GM18502 (cell line): ENCODE measurements around the gene MYEOV.

Source experiments
- ATAC-seq: cut with Tn5 transposase; IDR thresholded peaks from one replicate; pipeline ENCODE4 v1.9.1; 2021; ENCODE audit warnings: mild to moderate bottlenecking; ENCODE audit not compliant: unreplicated experiment, poor library complexity

The MYEOV gene

DNA sequence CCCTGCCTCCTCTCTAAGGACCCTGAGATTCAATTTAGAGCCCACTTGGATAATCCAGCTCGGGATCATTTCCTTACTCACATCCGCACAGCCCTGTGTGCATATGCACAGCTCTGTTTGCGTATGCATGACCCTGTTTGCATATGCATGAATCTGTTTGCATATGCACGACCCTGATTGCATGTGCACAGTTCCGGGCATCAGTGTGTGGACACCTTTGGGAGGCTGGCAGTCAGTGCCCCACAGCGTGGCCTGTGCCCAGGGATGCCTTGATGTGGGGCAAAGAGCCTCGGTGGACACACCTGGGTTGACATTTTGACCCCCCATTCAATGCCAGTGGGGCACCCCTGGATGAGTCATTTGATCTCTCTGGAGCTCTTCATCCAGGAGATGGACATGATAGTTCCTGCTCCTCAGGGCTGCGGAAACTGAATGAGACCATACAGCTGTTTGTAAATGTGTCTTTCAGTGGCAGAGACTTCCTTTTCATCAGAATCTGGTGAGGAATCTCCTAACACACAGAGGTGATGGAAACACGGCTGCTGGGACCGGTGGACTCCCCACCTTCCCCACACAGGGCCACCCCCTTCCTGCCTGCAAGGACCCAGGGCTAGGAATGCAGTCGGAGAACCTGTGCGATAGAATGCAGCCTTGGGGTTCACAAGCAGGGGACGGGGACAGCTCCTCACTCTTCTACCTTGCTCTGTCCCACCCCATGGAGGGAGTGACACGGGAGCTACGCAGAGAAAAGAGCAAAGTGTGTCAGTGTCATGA is 41.2 kb downstream of the MYEOV start:
- no peak for ATAC-seq

GRCh38 chr11:69335781-69336405 is 41.9 kb downstream of the MYEOV start:
- ATAC-seq: no peak

DNA sequence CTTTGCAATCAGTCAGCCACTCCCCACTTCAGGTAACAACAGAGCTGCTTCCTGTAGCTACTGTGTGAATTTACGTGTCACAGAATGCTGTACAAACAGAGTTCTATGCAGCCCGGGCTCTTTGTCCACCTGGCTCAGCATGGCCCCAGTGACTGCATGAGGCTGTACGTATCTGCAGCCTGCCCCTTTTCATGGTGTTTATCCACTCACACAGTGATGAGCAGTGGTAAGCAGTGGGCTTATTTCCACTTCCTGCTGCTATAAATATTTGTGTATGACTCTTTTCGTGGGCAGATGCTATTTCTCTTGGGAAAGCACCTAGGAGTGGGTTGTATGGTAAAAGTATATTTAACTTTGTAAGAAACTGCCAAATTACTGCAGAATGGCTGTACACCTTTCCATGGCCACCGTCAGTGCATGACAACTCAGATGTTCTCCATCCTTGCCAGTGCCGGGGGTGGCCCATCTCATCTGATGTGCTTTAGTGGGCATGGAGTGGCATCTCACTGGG is 43.3 kb downstream of the MYEOV start:
- peak; percentile 59 for ATAC-seq

DNA sequence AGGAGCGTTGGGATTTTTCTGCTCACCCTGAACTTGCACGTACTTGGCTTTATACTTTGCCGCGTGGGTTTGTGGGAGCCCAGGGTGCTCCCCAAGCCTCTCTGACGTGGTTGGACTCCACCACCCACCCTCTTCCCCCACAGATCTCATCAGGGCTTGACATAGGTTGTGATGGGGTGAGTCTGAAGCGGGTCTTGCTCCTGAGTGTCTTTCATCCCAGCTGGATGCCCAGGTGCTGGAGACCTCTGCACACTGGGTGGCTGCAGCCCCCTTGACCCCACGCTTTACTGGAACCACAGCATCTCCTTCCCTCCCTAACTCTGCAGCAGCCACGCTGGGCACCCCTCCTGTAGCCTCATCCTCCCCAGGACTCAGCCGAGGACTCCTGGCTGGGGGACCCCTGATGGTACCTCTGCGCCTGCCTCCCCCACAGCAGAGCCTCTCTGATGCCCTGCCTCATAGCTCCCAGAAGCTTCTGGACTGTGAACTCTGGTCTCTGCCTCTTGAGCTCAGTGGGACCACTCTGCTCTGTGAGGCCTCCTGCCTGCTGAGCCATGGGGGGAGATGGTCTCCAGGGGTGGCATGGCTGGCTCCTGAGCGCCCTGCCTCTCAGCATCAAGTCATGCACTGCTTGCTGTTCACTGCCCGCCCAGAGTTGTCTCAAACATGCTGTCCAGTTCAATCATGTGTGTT is 45.2 kb downstream of the MYEOV start:
- no peak for ATAC-seq

DNA sequence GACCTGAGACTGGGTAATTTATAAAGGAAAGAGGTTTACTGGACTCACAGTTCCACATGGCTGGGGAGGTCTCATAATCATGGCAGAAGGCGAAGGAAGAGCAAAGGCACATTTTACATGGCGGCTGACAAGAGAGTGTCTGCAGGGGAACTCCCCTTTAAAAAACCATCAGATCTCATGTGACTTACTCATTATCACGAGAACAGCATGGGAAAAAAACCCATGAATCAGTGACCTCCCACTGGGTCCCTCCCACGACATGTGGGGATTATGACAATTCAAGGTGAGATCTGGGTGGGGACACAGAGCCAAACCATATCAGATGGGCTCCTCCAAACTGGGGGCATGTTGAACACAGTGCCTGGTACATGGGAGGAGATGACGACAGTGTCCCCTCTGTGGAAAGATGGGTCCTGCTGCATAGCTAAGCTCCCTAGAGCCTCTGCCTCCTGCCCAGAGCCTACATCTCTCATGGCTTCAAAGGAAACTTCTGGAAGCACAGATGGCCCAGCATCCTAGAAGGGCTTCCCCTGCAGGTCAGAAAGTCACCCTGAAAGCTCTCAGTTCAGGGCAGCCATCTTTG is 46.1 kb downstream of the MYEOV start:
- ATAC-seq: no peak

GRCh38 chr11:69342588-69343330 is 48.8 kb downstream of the MYEOV start:
- no peak for ATAC-seq

DNA sequence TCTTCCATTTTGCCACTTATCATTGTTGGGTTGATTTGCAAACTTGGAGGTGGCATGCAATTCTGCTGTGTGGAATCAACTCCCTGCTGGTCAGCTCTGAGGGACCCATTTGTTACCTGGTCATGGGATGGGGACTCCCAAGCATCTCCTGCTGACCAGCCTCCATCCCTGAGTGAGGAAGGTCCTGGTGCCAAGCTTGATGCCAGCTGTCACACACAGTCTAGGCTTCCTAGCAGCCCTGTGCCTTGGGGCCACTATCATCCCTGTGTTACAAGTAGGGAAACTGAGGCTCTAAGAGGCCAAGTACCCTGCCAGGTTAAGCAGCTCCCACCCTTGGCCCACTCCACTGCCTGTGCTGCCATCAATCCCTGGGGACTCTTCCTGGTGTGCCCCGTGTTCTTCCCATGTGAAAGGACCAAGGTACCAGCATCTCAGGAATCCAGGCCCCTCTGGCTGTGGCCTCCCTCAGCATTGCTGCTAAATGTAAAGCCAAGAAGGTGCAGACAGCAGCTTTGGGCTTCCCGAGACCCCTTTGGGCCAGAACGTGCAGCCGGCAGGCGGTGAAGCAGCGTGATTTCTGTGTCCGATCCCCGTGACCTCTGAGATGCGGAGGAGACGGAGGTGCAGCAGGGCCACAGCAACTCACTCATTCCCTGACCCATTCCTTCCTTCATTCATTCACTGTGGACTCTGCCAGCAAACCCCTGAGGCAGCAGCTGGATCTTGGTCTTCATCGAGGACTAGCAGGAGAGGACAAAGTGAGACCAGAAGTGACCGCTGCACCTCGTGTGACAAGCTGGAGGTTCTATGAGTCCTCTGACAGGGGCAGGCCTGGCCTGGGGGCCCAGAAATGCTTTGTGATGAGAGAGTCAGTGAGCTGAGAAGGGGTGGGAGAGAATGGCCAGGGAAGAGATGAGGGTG is 49.7 kb downstream of the MYEOV start:
- ATAC-seq: no peak

GRCh38 chr11:69344570-69345145 is 50.7 kb downstream of the MYEOV start:
- no peak for ATAC-seq
